ENCODE results near the gene MARCHF9.
"Not testable (repeated sequence)": the region's sequence is repeated elsewhere in the genome, so short reads cannot be mapped to it uniquely, and the experiment has no call there.

- TF ChIP-seq CTCF (IDR thresholded peaks at IDR 0.05); TP53 (CRISPR knock-in tag; IDR thresholded peaks at IDR 0.05); SMAD4 (CRISPR knock-in tag; IDR thresholded peaks at IDR 0.05); NR2C2 (CRISPR knock-in tag; IDR thresholded peaks at IDR 0.05); ZNF121 (CRISPR knock-in tag; IDR thresholded peaks at IDR 0.05); ATF6 (CRISPR knock-in tag; IDR thresholded peaks at IDR 0.05); CBFB (CRISPR knock-in tag; IDR thresholded peaks at IDR 0.05; ENCODE audit: low read depth); MYBL2 (CRISPR knock-in tag; IDR thresholded peaks at IDR 0.05); STAT6 (CRISPR knock-in tag; conservative IDR thresholded peaks at IDR 0.05; ENCODE audit: low read depth); PREB (CRISPR knock-in tag; IDR thresholded peaks at IDR 0.05; ENCODE audit: borderline replicate concordance); CREM (CRISPR knock-in tag; IDR thresholded peaks at IDR 0.05); ZNF138 (CRISPR knock-in tag; conservative IDR thresholded peaks at IDR 0.05): not testable (repeated sequence)
These were observed 19.7 kb downstream of the MARCHF9 start for GRCh38 chr12:57774634-57775033.
